ENCODE measurements around the gene CDKN2B-AS1. TPM values are rescaled to one million over a fixed set of nuclear protein-coding genes. Genes with fewer than 3 reads are reported as not detected.

The CDKN2B-AS1 gene
- total RNA-seq, 1 experiment from 2014 or later: not detected

DNA sequence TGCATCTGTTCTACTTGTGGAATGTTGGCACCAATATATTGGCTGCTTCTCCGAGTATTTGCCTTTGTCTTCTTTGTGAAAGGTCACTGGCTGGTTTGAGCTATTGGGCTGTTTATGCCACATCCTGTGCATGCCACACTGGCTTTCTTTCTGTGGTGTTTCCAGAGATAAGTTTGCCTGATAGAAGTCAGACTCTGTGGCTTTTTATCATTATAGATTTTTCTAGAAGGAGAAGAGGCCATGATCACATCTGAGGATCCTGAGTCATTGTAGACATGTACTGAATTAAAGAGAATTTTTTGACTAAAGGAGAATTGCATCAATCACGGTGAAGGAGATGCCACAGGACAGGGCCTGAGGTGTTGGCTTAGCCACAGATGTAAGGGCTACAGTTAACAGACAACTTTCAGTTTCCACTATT lies 41.0 kb downstream of the CDKN2B-AS1 start:
- CTCF ChIA-PET: no interaction called here
- intact Hi-C loops (cut with micrococcal nuclease): no loop called here
- POLR2A ChIA-PET: no interaction called here
- Mint-ChIP-seq H3K36me3 (ENCODE audit: insufficient read depth, unreplicated experiment) (no peaks in the 10 kb centered on the region), H3K27ac (ENCODE audit: low read depth, unreplicated experiment) (no peak overlapping the region), H3K9me3 (ENCODE audit: unreplicated experiment) (no peaks in the 10 kb centered on the region), H3K4me3 (ENCODE audit: unreplicated experiment) (no peak overlapping the region), H3K4me1 (ENCODE audit: insufficient read depth, unreplicated experiment) (no peaks in the 10 kb centered on the region), H3K27me3 (ENCODE audit: insufficient read depth, unreplicated experiment) (no peaks in the 10 kb centered on the region)
- no peak for DNase-seq (ENCODE audit: unreplicated experiment)
- BruUV-seq (replicated peaks): no TSS peak
- TF ChIP-seq, protein P1, sequence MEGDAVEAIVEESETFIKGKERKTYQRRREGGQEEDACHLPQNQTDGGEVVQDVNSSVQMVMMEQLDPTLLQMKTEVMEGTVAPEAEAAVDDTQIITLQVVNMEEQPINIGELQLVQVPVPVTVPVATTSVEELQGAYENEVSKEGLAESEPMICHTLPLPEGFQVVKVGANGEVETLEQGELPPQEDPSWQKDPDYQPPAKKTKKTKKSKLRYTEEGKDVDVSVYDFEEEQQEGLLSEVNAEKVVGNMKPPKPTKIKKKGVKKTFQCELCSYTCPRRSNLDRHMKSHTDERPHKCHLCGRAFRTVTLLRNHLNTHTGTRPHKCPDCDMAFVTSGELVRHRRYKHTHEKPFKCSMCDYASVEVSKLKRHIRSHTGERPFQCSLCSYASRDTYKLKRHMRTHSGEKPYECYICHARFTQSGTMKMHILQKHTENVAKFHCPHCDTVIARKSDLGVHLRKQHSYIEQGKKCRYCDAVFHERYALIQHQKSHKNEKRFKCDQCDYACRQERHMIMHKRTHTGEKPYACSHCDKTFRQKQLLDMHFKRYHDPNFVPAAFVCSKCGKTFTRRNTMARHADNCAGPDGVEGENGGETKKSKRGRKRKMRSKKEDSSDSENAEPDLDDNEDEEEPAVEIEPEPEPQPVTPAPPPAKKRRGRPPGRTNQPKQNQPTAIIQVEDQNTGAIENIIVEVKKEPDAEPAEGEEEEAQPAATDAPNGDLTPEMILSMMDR (IDR thresholded peaks at IDR 0.05; ENCODE audit: unreplicated experiment): no peak

DNA sequence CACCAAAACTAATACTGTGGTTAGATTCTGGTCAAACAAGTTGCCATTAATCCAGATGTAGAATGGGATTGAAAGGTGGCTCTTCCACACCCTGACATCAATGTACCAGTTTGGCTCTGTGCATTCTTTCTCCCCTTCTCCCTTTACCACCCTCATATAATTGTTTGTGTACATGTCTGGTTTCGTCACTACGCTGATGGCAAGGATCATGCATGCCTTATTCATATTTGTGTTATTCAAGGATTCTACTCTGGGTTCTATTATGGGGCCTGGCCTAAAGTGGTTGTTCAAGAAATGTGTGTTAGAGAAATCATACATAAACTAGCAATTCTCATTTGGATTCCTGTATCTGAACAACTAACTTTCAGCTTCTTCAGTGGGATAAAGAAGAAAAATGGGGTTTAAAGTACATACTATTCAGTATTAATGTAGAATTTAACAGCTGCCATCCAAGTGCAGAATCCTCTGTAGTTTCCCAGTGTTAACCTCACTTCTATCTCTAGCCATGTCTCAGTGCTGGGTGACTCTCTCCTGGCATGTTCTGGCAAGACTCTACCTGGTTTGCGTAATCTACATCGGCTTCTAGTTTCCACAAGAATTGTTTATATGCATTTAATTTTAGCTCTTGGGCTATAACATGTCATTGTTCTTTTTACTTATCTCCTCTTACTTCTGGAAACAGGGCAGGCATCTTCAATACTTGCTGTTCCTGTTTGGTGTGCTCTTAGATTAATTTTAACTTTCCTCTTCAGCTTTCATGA lies 42.5 kb downstream of the CDKN2B-AS1 start:
- intact Hi-C loops (cut with micrococcal nuclease): no loop called here
- H3K4me1 Mint-ChIP-seq (ENCODE audit: insufficient read depth, unreplicated experiment): no peaks in the 10 kb centered on the region
- H3K4me3 Mint-ChIP-seq (ENCODE audit: unreplicated experiment): no peak overlapping the region
- no peaks in the 10 kb centered on the region for H3K36me3 Mint-ChIP-seq (ENCODE audit: insufficient read depth, unreplicated experiment)
- no TSS peak for BruUV-seq (replicated peaks)
- no peak for DNase-seq (ENCODE audit: unreplicated experiment)
- H3K27me3 Mint-ChIP-seq (ENCODE audit: insufficient read depth, unreplicated experiment): no peaks in the 10 kb centered on the region
- H3K27ac Mint-ChIP-seq (ENCODE audit: low read depth, unreplicated experiment): no peak overlapping the region
- CTCF ChIA-PET: no interaction called here
- TF ChIP-seq, protein P1 (IDR thresholded peaks at IDR 0.05; ENCODE audit: unreplicated experiment): no peak
- POLR2A ChIA-PET: no interaction called here
- H3K9me3 Mint-ChIP-seq (ENCODE audit: unreplicated experiment): no peaks in the 10 kb centered on the region

DNA sequence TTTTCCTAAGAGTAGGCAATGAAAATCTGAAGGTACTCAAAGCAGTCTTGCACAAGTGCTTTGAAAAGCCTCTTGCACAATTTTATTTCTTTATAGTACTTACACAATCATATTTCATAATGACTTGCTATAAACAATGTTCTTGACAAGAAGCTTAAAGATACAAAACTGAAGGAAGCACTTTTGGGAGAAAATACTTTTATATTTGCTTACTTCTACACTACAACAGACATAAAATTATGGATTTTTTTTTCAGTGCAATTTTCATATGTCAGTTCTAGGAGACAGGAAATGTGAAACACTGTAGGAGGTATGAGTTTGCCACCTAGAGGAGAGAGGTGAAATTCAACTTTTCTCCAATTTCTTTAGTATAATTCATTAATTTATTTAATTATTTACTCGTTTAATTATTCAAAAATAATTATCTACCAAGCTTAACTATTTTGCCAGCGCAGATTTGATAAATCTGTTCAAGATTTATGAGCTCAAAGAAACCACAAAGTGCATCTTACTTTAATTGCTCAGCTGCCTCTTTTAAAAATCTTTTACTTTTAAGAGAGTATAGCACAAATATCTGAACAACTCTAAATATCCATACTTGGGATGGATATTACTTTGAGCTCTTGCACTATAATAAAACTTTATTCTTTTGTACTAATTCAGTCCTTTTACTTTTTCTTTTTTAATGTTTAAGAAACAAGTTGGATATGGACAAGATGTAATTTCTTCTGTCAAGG lies 43.5 kb downstream of the CDKN2B-AS1 start:
- POLR2A ChIA-PET: no interaction called here
- intact Hi-C loops (cut with micrococcal nuclease): no loop called here

DNA sequence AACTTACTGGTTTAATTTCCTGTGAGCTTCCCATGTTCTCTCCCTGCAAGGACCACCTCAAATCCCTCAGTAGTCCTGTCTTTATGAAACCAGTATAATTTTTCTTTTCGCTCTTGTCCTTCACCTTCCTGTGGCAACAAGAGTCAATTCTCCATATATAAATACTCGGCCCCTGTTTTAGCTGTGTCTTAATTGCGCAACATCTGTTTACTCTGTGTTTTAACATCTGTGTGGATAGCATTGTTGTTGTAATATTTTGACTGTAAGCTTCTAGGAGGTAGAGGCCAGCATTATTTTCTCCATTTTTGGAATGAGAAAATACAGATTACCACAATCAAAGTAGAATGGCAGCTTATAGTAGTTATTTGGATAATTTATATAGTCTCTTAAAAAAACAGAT lies 44.7 kb downstream of the CDKN2B-AS1 start:
- BruUV-seq (replicated peaks): no TSS peak
- Mint-ChIP-seq H3K36me3 (ENCODE audit: insufficient read depth, unreplicated experiment) (no peaks in the 10 kb centered on the region), H3K9me3 (ENCODE audit: unreplicated experiment) (no peaks in the 10 kb centered on the region), H3K4me3 (ENCODE audit: unreplicated experiment) (no peak overlapping the region), H3K27ac (ENCODE audit: low read depth, unreplicated experiment) (no peak overlapping the region), H3K27me3 (ENCODE audit: insufficient read depth, unreplicated experiment) (no peaks in the 10 kb centered on the region), H3K4me1 (ENCODE audit: insufficient read depth, unreplicated experiment) (no peaks in the 10 kb centered on the region)
- DNase-seq (ENCODE audit: unreplicated experiment): no peak
- intact Hi-C loops (cut with micrococcal nuclease): no loop called here
- ChIA-PET POLR2A (no interaction called here), CTCF (no interaction called here)
- TF ChIP-seq, protein P1 (IDR thresholded peaks at IDR 0.05; ENCODE audit: unreplicated experiment): no peak

More for the DNA sequence above, 43.5 kb downstream of the CDKN2B-AS1 start:
- BruUV-seq (replicated peaks): no TSS peak
- TF ChIP-seq, protein P1 (IDR thresholded peaks at IDR 0.05; ENCODE audit: unreplicated experiment): no peak
- DNase-seq (ENCODE audit: unreplicated experiment): no peak
- no peaks in the 10 kb centered on the region for H3K9me3 Mint-ChIP-seq (ENCODE audit: unreplicated experiment)
- no peaks in the 10 kb centered on the region for H3K27me3 Mint-ChIP-seq (ENCODE audit: insufficient read depth, unreplicated experiment)
- no peak overlapping the region for H3K4me3 Mint-ChIP-seq (ENCODE audit: unreplicated experiment)
- no peaks in the 10 kb centered on the region for H3K4me1 Mint-ChIP-seq (ENCODE audit: insufficient read depth, unreplicated experiment)
- H3K36me3 Mint-ChIP-seq (ENCODE audit: insufficient read depth, unreplicated experiment): no peaks in the 10 kb centered on the region
- CTCF ChIA-PET: no interaction called here
- H3K27ac Mint-ChIP-seq (ENCODE audit: low read depth, unreplicated experiment): no peak overlapping the region
